HG02759 (cell line): ENCODE measurements around the gene FAM163A.

ENCODE experiments used
- ATAC-seq: cut with Tn5 transposase; IDR thresholded peaks from one replicate; pipeline ENCODE4 v1.9.1; 2021; ENCODE audit warnings: mild to moderate bottlenecking, moderate library complexity; ENCODE audit not compliant: unreplicated experiment

Gene FAM163A

GRCh38 chr1:179813626-179814545 is 70.8 kb downstream of the FAM163A start:
- ATAC-seq = no peak

- ATAC-seq = peak; percentile 30
Measured at GRCh38 chr1:179814546-179814838, 71.4 kb downstream of the FAM163A start.

GRCh38 chr1:179815641-179816040 is 72.5 kb downstream of the FAM163A start:
- ATAC-seq = no peak

DNA sequence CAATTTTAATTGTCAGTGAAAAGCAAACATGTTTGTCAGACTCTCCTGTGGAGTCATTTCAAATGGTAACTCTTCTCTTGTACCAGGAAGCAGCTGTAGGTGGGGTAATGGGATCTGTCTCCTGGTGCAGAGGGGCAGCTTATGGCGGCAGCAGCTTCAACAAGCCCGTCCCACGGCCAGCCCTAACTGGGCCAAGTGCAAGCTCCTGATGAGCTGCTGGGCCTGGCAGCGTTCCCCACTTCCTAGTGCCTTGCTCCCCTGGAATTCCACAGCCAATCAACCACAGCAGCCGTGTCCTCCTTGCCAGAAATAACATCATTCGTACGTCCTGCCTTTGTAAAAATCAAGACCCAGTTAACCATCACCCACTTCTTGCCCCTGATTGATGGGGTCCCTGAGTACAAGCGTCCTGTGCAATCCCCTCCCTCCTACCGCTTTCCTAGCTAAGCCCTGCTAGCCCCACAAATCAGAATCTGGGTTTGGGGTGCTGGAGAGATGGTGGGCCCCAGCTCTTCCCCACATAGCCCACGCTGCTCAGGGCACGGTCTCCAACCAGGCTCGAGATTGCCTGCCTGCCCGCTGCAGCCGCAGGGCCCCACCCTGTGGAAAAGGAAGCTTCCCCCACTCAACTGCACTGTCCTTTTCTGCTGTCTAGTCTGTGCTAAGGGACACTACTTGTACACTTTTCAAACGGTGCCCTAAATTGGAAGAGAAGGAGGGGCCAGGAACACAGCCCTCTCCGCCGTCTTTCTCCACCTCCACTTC is 73.3 kb downstream of the FAM163A start:
- ATAC-seq = no peak

- ATAC-seq = no peak
Measured at GRCh38 chr1:179817056-179817455, 74.0 kb downstream of the FAM163A start.

GRCh38 chr1:179817789-179818188 is 74.7 kb downstream of the FAM163A start:
- ATAC-seq = no peak

DNA sequence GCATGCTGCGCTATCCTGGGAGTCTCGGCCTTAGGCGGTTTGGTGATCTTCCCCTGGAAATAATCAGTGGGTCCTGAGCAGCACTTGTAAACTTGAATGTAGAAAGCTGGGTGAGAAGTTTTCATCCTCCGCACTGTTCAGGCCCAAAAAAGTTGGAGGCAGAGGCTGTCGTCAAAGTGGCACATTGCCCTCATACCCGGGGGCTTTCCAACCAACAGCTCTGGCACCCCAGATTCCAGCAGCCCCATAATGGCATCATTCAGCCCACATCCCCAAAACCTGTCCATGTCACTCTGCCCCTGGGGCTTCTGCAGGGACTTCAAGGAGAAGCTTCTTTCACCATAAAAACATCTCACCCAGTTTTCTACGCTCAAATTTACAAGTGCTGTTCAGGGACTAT is 75.2 kb downstream of the FAM163A start:
- ATAC-seq = no peak

DNA sequence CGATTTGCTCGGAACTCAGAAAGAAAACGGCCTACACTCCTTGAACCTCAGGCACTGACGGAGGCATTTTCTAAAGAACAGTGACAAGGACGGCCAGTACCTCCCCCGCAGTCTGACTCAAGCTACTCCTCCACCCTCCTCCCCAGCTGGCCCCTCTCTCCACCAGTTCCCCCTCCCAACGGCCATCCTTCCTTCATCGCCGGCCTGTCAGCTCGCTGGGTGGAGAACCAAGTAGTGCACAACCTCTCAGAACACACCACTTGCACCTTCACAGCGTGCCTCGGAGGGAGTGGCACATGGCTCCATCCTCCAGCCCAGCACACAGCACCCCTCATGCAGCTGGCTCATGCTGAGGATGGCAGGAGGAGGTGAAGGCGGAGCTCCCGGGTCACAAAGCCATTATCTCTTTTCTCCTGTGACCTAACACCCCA is 75.7 kb downstream of the FAM163A start:
- no peak for ATAC-seq

GRCh38 chr1:179820226-179820970 is 77.3 kb downstream of the FAM163A start:
- ATAC-seq = no peak

DNA sequence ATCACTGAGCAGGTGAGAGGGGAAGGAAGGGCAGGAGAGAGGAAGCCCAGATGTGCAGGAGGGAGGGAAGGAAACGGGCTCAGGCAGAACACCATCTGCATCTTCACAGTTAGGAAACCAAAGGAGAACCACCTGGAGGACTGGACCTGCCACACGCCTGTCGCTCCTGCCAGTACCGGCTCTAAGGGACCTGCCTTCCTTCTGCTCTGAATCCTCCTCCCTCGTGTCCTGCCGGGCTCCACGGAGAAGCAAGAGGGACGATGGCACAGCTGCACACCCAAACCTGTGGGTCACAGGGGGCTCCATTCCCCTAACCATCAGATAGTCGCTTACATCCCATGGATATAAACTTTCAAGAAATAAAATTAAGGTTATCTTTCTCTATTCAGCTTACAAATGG is 78.4 kb downstream of the FAM163A start:
- ATAC-seq = no peak

DNA sequence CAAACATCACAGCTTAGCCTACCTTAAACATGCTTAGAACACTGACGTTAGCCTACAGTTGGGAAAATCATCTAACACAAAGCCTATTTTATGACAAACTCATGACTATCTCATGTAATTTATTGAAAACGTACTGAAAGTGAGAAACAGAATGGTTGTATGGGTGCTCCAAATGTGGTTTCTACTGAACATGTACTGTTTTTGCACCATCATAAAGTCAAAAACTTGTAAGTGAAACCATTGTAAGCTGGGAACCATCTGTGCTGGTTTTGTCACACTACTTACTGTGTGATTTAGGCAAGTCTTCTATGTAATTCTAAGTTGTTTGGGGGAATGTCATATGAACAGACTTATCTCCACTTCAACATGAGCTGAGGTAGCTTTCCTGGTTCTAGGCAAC is 79.0 kb downstream of the FAM163A start:
- no peak for ATAC-seq

DNA sequence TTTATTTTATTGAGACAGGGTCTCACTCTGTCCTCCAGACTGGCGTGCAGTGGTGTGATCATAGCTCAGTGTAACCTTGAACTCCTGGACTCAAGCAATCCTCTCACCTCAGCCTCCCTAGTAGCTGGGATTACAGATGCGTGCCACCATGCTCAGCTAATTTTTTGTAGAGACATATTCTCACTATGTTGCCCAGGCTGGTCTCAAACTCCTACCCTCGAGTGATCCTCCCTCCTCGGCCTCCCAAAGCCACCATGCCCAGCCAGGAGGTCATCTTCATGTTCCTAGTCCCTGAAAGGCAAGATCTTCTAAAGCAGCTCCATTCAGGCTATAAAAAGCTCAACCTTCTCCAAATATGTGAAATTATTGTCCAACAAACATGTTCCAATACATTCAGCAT is 80.6 kb downstream of the FAM163A start:
- ATAC-seq = no peak

- no peak for ATAC-seq
Measured at GRCh38 chr1:179824265-179824664, 81.2 kb downstream of the FAM163A start.

DNA sequence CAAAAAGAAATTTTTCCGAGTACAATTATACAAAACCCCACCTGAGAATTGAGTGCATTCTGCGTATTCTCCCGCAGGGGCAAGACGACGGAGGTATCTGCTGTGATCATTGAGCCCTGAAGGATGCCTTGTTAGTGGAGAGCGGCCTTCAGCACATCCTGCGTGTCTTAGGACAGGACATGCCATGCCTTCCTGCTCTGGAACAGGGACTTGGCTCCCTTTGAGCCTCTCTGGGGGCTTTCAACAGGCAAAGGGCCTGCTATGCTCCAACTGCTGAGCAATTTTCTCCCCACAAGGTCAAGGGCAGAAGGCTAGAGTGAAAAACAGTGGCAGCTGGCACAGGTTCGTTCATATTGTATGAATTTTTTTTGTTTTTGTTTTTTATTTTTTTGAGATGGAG is 82.1 kb downstream of the FAM163A start:
- ATAC-seq = no peak

- no peak for ATAC-seq
Measured at GRCh38 chr1:179825798-179826460, 82.8 kb downstream of the FAM163A start.

GRCh38 chr1:179826626-179827280 is 83.7 kb downstream of the FAM163A start:
- no peak for ATAC-seq

DNA sequence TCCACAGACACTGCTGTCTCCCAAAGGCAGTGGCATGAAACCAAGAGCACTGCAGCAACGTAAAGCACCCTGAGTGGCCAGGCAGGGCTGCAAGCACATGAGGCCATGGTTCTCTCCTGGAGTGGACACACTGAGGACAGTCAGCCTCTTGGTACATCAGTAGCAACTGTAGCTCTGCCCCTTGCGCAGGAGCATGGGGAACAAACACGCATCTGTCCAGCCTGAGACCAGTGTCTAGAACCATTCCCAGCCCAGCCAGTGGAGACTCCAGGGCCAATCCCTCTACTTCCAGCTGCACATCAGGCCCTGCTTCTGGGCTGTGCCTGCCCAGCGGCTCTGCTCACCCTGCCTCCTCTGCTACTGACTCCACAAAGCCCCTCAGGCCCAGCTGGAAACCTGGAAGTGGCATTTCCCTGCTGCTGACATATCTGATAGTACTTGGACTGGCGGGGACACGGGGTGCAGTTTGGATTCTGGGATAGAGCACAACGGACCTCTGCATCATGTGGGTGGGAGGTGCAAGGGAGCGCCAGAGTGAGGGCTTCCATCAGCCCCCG is 85.5 kb downstream of the FAM163A start:
- no peak for ATAC-seq

DNA sequence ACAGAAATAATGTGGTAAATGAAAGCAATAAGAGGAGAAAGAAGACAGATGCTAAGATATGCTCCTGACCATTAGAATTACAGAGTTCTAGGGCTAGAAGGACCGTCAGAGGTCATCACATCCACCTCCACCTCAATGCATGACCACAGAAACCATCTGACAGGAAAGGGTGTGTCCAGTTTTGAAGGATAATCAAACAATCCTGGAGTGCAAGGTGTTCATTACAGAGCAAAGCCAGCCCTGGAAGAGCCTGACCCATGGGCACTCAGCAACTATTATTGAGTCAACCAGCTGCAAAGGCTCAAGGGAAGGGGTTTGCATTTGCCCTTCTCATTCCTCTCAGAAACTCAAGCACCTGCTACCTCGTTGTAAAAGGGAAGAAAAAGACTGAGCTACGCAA is 88.1 kb downstream of the FAM163A start:
- ATAC-seq = no peak

- no peak for ATAC-seq
Measured at GRCh38 chr1:179831852-179832699, 89.0 kb downstream of the FAM163A start.
